Testis (tissue), 2 donors: Measurements from ENCODE around the gene AIDA.

Experiments used
- POLR2A ChIP-seq: fragments of 450-650 bp; IDR thresholded peaks from one replicate; pipeline ENCODE4 v1.6.1; 2017; ENCODE audit warnings: antibody characterized with exemption, mild to moderate bottlenecking, moderate library complexity
- TF ChIP-seq, protein P1 (sequence below), 3 experiments: fragments of 450-650 bp in 2 of 3; fragments of 200-600 bp in 1 of 3; sonication (generic) in 1 of 3; IDR thresholded peaks; one replicate each; pipeline ENCODE4 v1.5.1; 2016 to 2019; ENCODE audit warnings: antibody characterized with exemption in 3 of 3, mild to moderate bottlenecking in 2 of 3, moderate library complexity in 1 of 3

GRCh38 chr1:222739929-222740328, 27.6 kb upstream of the AIDA start:
- TF ChIP-seq POLR2A, result no peak
- TF ChIP-seq, protein P1, sequence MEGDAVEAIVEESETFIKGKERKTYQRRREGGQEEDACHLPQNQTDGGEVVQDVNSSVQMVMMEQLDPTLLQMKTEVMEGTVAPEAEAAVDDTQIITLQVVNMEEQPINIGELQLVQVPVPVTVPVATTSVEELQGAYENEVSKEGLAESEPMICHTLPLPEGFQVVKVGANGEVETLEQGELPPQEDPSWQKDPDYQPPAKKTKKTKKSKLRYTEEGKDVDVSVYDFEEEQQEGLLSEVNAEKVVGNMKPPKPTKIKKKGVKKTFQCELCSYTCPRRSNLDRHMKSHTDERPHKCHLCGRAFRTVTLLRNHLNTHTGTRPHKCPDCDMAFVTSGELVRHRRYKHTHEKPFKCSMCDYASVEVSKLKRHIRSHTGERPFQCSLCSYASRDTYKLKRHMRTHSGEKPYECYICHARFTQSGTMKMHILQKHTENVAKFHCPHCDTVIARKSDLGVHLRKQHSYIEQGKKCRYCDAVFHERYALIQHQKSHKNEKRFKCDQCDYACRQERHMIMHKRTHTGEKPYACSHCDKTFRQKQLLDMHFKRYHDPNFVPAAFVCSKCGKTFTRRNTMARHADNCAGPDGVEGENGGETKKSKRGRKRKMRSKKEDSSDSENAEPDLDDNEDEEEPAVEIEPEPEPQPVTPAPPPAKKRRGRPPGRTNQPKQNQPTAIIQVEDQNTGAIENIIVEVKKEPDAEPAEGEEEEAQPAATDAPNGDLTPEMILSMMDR (IDR thresholded peaks at IDR 0.05), result no peak
